SU-DHL-6 (cell line): ENCODE results near the gene TMEM74B.

Experiments used
- H2AFZ ChIP-seq: fragments of 200-600 bp; sonication (generic); 2 replicates; pipeline ENCODE4 v1.6.1; 2014; ENCODE audit warnings: low read depth, mild to moderate bottlenecking, moderate library complexity, mixed read lengths, antibody characterized with exemption, low read length; ENCODE audit not compliant: severe bottlenecking
- H3F3A ChIP-seq: fragments of 200-600 bp; shearing (Covaris generic); 2 replicates; pipeline ENCODE4 v1.6.0; 2016; ENCODE audit warnings: antibody characterized with exemption, mild to moderate bottlenecking; ENCODE audit not compliant: insufficient read depth
- H3K27ac ChIP-seq: fragments of 200-600 bp; sonication (generic); 2 replicates; pipeline ENCODE4 v1.5.1; 2016; ENCODE audit warnings: low read depth, mild to moderate bottlenecking, low read length, moderate library complexity, mixed read lengths
- H3K27me3 ChIP-seq: fragments of 200-600 bp; sonication (generic), shearing (Covaris generic); 2 replicates; pipeline ENCODE4 v1.6.0; 2014; ENCODE audit warnings: mild to moderate bottlenecking, low read length
- H3K36me3 ChIP-seq: fragments of 200-600 bp; sonication (generic); 2 replicates; pipeline ENCODE4 v1.6.1; 2014; ENCODE audit warnings: mild to moderate bottlenecking, low read length, mixed read lengths
- H3K4me2 ChIP-seq: fragments of 300-600, 200-600 bp; shearing (Covaris generic), sonication (generic); 2 replicates; pipeline ENCODE4 v1.6.0; 2014; ENCODE audit warnings: low read length, low read depth, mild to moderate bottlenecking; ENCODE audit not compliant: poor library complexity, severe bottlenecking
- H3K4me3 ChIP-seq: fragments of 200-600 bp; sonication (generic); 2 replicates; pipeline ENCODE4 v1.5.1; 2014; ENCODE audit warnings: antibody characterized with exemption, low read length, mild to moderate bottlenecking, mixed read lengths; ENCODE audit not compliant: insufficient read depth, poor library complexity, severe bottlenecking
- H3K79me2 ChIP-seq: fragments of 200-600 bp; sonication (generic); 2 replicates; pipeline ENCODE4 v1.6.1; 2014; ENCODE audit warnings: mild to moderate bottlenecking, low read length, moderate library complexity; ENCODE audit not compliant: insufficient read depth
- H3K9ac ChIP-seq: fragments of 200-600 bp; sonication (generic); 2 replicates; pipeline ENCODE4 v1.7.0; 2014; ENCODE audit warnings: mild to moderate bottlenecking, low read length
- H3K9me2 ChIP-seq: fragments of 200-600 bp; sonication (generic); replicated peaks from 2 replicates; pipeline ENCODE4 v1.6.1; 2014; ENCODE audit warnings: low read length; ENCODE audit not compliant: insufficient read depth
- H3K9me3 ChIP-seq: fragments of 200-600 bp; sonication (generic); 2 replicates; pipeline ENCODE4 v1.6.1; 2014; ENCODE audit warnings: low read length, mixed read lengths; ENCODE audit not compliant: insufficient read depth
- H4K20me1 ChIP-seq: fragments of 200-600 bp; sonication (generic); 2 replicates; pipeline ENCODE4 v1.6.1; 2014; ENCODE audit warnings: low read depth, mild to moderate bottlenecking, antibody characterized with exemption, low read length, moderate library complexity, mixed read lengths
- CTCF ChIP-seq: fragments of 200-600 bp; sonication (generic); IDR thresholded peaks from one replicate; pipeline ENCODE4 v1.5.1; 2017; ENCODE audit warnings: antibody characterized with exemption, mild to moderate bottlenecking, low read length, moderate library complexity; ENCODE audit not compliant: insufficient read depth, poor library complexity, severe bottlenecking
- EZH2phosphoT487 ChIP-seq: fragments of 200-600 bp; sonication (generic), shearing (Covaris generic); conservative IDR thresholded peaks from 2 replicates; pipeline ENCODE4 v1.6.1; 2018; ENCODE audit warnings: mild to moderate bottlenecking, antibody characterized with exemption, low read length, moderate library complexity, mixed read lengths

Gene TMEM74B

GRCh38 chr20:1191299-1191698, 6.5 kb upstream of the TMEM74B start:
- Histone ChIP-seq H3K9me3 (no peaks in the 10 kb centered on the region), H4K20me1 (no peaks in the 10 kb centered on the region), H3K79me2 (no peaks in the 10 kb centered on the region), H3F3A (no peaks in the 10 kb centered on the region), H3K27ac (no peak overlapping the region), H3K4me3 (no peak overlapping the region), H3K9me2 (no peaks in the 10 kb centered on the region), H2AFZ (no peak overlapping the region), H3K36me3 (no peaks in the 10 kb centered on the region), H3K4me2 (no peak overlapping the region), H3K9ac (no peak overlapping the region), H3K27me3 (no peaks in the 10 kb centered on the region)
- TF ChIP-seq CTCF (no peak), EZH2phosphoT487 (no peak)

- Histone ChIP-seq H3K9me3 (no peaks in the 10 kb centered on the region), H3K4me2 (no peak overlapping the region), H3F3A (no peaks in the 10 kb centered on the region), H3K36me3 (no peaks in the 10 kb centered on the region), H3K27ac (no peak overlapping the region), H3K27me3 (no peaks in the 10 kb centered on the region), H3K79me2 (no peaks in the 10 kb centered on the region), H4K20me1 (no peaks in the 10 kb centered on the region), H3K9ac (no peak overlapping the region), H3K9me2 (no peaks in the 10 kb centered on the region), H3K4me3 (no peak overlapping the region), H2AFZ (no peak overlapping the region)
- TF ChIP-seq CTCF (no peak), EZH2phosphoT487 (no peak)
These were observed 6.1 kb upstream of the TMEM74B start for GRCh38 chr20:1190847-1191246.

- Histone ChIP-seq H3F3A (no peaks in the 10 kb centered on the region), H3K27me3 (no peaks in the 10 kb centered on the region), H2AFZ (no peak overlapping the region), H3K79me2 (no peaks in the 10 kb centered on the region), H3K36me3 (no peaks in the 10 kb centered on the region), H4K20me1 (no peaks in the 10 kb centered on the region), H3K9me2 (no peaks in the 10 kb centered on the region), H3K4me3 (no peak overlapping the region), H3K4me2 (no peak overlapping the region), H3K27ac (no peak overlapping the region), H3K9me3 (no peaks in the 10 kb centered on the region), H3K9ac (no peak overlapping the region)
- TF ChIP-seq EZH2phosphoT487 (no peak), CTCF (no peak)
These were observed 5.0 kb upstream of the TMEM74B start for GRCh38 chr20:1189827-1190226.
